NCI-H446 treated with DMSO at 0.1 percent for 48 hours (cell line): Measurements from ENCODE around the gene KCNJ4.

ENCODE experiments used
- DNase-seq: peaks from one replicate; lab custom pipeline; 2025; lab: John Stamatoyannopoulos, UW

The KCNJ4 gene

GRCh38 chr22:38452373-38453065 lies 2.5 kb downstream of the KCNJ4 start:
- peak; percentile 86 for DNase-seq

DNA sequence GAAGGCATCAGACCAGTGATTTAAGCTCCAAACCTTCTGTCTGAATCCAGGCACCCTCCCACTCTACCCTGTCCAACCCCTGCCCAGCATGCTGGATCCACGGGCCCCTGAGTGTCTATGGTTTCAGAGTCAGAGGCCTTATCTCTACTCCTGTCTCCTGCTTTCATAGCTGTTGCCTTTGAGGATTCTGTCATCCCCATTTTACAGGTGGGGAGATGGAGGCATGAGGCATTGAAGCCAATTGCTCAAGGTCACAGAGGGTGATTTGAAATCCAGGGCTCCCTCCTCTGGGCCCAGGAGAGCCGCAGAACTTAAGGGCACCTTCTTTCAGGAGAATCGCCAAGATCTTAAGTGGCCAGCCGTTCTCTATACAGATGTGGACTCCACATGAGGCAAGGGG lies 3.1 kb downstream of the KCNJ4 start:
- no peak for DNase-seq

DNA sequence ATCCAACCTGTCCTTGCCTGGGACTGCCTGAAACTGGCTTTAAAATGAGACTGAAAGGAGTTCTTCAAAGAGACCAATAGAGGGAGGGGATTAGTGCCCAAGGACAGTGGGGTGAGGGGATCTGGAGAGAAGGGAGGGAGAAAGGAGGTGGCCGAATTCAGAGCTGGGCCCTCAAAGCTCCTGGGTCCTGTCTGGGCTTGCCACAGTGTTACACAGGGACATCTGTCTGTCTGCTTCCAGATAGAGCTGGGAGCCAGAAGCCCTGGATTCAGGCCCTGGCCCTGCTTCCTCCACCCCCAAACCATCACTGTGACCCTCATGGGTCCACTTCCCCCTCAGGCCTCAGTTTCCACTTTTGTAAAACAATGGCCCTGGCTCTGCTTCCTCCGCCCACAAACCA lies 3.6 kb downstream of the KCNJ4 start:
- DNase-seq = peak; percentile 33

- DNase-seq = no peak
These were observed 4.7 kb downstream of the KCNJ4 start for GRCh38 chr22:38450234-38450797.

- DNase-seq = no peak
These were observed 5.2 kb downstream of the KCNJ4 start for GRCh38 chr22:38449776-38450175.

DNA sequence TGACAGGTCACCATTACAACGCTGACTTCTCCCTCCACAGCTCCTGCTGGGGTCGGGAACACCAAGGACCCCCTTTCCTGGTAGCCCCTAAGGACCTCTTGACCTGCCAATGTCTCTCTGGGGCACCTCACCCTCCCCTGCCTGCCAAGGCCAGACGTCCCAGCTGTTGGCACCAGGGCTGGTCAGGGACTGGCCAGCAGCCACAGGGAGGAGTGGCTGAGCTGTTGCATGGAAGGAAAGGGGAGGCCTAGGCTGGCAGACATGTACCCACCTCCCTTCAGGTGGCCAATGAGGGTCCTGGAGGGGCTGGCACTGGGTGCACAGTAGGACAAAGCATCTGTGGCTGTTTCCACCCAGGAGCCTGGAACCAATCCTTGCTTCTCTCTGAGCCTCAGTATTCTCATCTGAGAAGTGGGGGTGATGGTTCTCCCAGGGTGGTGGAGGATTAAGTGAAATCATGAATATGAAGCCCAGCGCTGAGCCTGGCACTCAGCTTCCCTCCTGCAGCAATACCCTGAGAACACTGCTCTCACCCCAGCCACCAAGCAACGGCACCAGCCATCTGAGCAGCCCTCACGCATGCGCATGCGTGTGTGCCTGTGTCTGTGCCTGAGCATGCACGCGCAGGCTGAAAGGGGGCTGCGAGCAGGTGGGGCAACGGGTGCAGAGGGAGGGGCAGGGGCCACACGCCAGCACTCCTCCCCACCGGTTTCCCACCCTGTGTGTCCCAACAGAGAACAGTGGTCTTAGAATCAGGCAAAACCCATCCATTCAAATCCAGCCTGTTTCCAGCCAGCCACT lies 5.9 kb downstream of the KCNJ4 start:
- no peak for DNase-seq

- DNase-seq = no peak
These were observed 8.9 kb downstream of the KCNJ4 start for GRCh38 chr22:38446018-38446601.

DNA sequence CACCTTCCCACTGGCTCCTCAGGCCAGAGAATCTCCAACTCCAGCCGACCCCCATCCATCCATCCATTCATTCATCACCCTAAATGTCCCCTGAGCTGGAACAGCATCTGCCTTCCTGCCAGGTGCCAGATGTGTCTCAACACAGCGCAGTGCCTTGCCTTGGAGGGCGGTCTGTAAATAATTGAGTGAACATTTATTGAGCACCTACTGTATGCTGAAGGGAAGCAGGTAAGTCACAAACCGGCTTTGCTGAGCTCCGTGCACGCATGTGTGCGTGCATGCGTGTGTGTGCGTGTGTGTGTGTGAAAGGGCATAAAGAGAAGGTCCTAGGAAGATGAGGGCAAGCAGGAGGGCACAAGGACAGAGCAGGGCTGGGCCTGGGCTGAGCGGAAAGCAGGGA lies 10.2 kb downstream of the KCNJ4 start:
- no peak for DNase-seq

- no peak for DNase-seq
These were observed 11.1 kb downstream of the KCNJ4 start for GRCh38 chr22:38443628-38444521.

- DNase-seq = no peak
These were observed 11.9 kb downstream of the KCNJ4 start for GRCh38 chr22:38442967-38443627.

- no peak for DNase-seq
These were observed 13.2 kb downstream of the KCNJ4 start for GRCh38 chr22:38441620-38442287.

GRCh38 chr22:38440747-38441350 lies 14.2 kb downstream of the KCNJ4 start:
- DNase-seq = no peak

DNA sequence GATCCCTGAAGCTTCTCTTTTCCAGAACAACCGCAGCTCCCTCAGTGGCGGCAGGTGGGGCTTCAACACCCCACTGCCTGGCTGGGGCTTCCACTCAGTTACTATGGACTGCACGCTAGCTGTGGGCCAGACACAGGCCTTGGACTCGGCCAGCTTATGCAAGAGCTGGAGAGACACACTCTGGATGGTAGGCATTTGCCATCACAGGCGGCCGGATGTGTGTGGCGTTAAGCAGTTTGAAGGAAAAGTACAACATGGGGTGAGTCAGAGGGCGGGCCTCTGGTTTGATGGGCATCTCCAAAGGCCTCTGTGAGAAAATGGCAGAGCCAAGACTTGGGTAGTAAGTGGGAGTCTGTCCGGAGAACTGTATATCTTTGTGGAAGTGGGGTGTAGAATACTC lies 17.6 kb downstream of the KCNJ4 start:
- no peak for DNase-seq

GRCh38 chr22:38436629-38437395 lies 18.2 kb downstream of the KCNJ4 start:
- DNase-seq = no peak

GRCh38 chr22:38435965-38436364 lies 19.0 kb downstream of the KCNJ4 start:
- DNase-seq = no peak

- DNase-seq = no peak
These were observed 20.0 kb downstream of the KCNJ4 start for GRCh38 chr22:38435010-38435409.

DNA sequence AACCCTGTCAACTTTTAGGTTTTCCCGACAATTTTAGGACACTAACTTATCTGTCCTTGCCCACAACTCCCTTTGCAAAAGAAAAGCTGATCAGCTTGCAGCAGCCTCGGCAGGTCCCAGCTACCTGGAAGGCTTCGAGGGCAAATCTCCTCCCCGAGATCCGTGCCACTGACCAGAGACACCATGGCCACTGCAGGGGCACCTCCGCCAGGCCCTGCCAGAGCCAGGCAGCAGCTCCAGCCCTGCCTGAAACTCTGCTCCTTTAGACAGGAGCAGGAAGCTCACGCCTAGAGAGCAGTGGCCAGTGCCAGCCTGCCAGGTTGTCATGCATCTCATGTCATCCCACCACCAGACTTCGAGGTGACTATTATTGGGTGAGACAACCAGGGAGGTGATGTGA lies 21.1 kb downstream of the KCNJ4 start:
- no peak for DNase-seq

DNA sequence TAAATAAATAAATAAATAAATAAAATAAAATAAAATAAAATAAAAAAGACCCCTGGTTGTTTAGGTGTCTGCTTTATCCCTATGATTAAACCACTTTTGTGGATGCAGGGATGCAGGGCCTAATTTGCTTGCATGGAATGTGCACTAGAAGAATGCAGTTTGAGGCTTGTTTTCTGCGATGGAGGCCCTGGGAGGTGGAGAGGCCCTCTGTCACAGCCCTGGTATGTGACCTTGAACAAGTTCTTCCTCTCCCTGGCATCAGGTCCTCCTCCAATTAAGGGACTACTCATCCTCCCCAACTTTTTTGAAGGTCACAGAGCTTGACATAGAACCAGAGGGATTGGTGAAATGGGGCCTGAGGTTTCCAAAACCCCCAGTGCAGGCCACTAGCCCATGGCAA lies 22.7 kb downstream of the KCNJ4 start:
- DNase-seq = no peak

- DNase-seq = no peak
These were observed 23.6 kb downstream of the KCNJ4 start for GRCh38 chr22:38431266-38432010.
